GM18858 (cell line): Measurements from ENCODE around the gene ZNF132.
"Not testable (repeated sequence)": the region's sequence is repeated elsewhere in the genome, so short reads cannot be mapped to it uniquely, and the experiment has no call there.

ENCODE experiments used
- ATAC-seq: cut with Tn5 transposase; IDR thresholded peaks from one replicate; pipeline ENCODE4 v1.9.1; 2021; ENCODE audit not compliant: unreplicated experiment

ZNF132 gene

GRCh38 chr19:58408152-58409009 lies 31.6 kb downstream of the ZNF132 start, which contains the start of gene ZNF584:
Gene ZNF584, plus strand, starts transcription at chr19:58408649. Its CDS starts 499 bp downstream, at chr19:58409148.
- peak; percentile 75 for ATAC-seq

DNA sequence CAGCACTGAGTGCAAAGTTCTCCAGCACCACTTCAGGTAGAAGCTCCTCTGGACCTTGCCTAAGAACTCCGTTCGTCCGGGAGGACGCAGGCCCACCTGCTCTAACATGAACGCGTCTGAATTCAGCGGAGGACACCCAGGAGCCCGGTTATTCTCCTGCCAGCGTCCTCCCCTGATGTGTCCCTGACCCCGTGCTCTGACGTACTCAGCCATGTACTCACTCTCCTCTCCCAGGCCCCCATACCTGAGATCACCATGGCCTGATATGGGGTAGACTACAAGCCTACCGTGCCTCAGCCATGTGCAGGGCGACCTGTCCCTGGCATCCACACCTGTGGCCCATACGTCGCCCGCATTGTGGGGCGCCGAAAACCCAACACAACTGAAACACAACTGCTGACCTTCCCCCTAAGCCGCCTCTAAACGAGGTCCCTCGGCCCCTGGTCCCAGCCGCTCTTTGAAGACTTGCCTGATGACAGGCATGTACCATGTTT lies 32.2 kb downstream of the ZNF132 start:
- no peak for ATAC-seq

DNA sequence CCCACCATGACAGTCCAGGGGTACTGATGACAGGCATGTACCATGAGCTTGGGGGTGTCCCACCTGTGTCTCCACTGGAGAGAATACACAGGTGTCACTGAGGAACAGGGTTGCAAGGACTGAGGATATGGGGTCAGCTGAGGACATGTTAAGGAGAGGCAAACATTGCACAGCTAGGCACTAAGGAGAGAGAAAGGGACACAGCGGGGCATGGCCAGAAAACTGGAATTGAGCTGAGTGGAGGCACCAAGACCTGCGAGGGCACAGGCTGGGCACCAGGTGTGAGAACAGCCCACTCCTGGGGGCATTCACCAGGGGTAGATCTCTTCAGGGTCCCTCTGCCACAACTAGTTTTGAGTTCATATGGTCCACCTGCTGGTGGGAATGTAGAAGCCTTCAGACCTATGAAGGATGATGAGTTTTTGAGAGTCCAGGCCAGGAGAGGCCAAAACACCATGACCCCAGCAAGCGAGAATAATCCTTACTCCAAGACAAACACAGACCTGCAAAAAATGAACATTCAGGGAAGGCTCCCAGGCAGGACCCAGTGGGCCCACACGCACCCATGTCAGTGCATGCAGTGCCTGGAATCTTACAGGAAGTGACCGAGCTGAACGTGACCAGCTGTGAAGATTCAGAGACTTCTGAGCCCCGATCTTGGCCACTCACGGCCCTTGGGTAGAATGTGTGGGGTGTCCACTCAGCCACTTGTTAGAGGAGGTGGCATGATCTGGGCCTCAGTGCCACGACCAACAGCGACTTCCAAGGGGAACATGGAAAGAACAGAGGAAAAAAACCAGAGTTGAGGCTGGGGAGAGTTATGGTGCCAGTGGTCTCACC lies 32.9 kb downstream of the ZNF132 start:
- ATAC-seq = no peak

- not testable (repeated sequence) for ATAC-seq
Measured at GRCh38 chr19:58403920-58404478, 36.0 kb downstream of the ZNF132 start.

DNA sequence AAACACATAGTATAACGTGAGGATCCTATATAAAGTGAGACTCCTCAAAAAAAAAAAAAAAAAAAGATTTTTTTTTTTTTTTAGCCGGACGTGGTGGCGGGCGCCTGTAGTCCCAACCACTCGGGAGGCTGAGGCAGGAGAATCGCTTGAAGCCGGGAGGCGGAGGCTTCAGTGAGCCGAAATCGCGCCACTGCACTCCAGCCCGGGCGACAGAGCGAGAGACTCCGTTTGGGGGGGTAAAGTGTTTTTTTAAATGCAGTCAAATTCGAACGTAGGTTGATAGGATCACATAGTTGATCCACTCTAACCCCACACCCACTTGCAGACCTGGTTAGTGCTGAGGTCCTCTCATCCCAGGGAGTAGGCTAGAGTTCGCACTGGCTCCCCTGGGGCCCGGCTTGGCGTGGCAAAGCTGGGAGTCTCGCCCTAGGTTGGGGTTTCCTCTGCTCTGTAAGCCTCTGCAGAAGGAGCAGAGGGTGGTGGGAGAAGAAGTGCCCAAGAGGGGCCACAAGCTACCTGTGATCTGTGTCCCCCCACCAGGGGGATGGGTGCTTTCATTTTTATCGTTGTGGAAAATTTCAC lies 38.0 kb downstream of the ZNF132 start:
- no peak for ATAC-seq

DNA sequence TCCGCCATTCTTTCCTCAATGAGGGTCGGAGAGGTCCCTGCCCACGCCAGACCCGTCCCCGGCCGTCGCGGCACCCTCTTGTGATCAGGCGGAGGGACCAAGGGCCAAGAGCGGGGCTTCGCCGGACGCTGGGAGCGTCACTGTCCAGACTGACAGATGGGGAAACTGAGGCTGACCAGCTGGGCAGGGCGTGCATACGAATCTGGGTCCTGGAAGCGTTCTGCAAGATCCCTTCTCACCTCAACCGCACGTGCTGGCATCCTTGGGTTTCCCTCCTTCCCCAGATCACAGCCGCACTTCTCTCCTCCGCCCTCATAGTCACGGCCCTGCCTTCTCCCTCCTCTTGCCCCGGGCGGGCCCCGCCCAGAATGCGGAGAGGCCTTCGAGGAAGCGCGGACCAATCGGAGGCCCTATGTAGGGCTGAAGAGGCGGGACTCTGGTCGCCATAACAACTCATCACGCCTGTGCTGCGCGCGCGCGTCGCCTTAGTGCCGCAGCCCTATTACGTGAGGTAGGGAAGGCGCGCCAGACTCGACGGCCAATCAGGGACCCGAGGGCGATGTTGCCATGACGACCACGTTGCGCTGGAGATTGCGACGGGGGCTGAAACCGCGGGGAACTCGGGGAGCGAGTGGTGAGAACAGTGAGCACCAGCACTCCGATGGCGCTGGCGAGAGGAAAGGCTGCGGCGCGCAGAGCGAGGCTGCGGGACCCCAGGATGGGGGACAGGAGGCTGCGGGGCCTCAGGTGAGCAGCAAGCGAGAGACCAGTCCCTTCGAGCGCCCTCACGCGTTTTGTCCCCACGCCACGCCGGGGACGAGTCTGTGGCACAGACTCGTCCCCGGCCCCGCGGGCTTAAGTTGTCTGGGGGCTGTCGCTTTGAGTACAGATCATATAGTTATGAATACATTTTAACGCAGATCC lies 38.8 kb downstream of the ZNF132 start:
- peak; percentile 98 for ATAC-seq

- no peak for ATAC-seq
Measured at GRCh38 chr19:58400316-58400915, 39.5 kb downstream of the ZNF132 start.

DNA sequence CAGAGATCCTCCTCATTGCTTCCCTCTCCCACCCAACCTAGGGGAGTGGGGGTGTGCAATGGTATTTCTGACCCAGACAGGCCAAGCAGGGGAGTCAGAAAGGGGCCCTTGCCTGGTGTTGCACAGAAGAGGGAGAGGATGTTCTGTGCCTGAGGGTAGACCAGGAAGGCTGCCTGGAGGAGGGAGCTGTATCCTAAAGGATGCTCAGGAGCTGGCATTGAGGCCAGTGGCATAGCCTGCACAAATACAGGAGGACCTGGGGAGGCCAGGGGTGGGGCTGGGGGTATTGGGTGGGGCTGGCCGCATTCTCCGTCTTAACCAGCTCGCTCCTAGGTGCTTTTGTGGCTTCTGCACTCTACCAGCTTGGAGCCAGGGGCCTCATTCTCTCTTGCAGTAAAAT lies 40.0 kb downstream of the ZNF132 start:
- ATAC-seq = no peak

GRCh38 chr19:58398545-58398944 lies 41.4 kb downstream of the ZNF132 start:
- ATAC-seq = no peak

DNA sequence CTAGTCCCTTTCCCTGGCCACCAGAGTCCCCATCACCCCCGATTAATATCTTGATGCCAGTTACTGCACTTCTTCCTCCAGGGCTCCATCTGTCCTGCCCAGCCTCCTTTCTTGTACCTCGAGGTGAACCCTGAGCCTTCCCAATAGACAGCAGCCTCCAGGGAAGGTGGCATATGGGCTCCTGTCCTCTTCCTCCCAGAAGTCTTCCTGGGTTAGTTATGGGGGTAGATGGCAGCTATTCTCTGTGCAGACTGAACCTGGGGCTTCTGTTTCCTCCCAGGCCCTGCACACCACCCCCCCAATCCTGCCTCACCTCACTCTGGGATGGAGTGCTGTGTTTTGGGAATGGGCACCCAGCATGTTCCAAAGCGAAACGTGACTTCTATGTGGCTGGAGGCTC lies 41.9 kb downstream of the ZNF132 start:
- no peak for ATAC-seq

- ATAC-seq = no peak
Measured at GRCh38 chr19:58397533-58398037, 42.4 kb downstream of the ZNF132 start.

DNA sequence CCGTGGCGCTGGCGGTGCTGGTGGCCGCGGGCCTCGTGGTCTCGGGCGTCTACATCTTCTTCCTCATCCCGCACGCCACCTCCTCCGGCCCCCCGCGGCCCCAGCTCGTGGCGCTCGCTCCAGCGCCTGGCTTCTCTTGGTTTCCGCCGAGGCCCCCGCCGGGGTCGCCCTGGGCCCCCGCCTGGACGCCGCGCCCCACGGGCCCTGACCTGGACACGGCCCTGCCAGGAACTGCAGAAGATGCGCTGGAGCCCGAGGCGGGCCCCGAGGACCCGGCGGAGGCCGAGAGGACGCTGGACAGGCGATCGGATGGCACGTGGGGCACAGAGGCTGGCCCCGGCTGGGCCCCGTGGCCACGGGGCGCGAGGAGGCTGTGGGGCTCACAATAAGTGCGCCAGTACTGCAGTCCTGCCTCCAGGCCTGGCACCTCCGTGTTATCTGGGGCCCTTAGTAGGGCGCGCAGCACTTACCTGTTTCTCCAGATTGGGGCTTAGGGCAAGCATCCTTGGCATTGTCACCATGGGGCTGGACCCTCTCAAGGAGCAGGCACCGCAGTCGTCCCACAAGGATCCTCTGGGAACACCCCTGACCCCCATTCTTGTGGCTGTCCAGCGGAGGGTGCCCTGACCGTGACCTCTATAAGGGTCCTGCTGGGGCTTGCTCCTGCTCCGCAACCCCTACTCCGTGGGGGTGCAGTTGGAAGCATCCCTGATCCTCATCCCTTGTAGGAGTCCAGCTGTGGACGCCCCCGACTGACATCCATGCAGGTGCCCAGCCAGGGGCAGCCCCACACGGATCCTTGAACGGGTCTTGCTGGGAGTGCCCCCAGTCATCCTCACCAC lies 43.0 kb downstream of the ZNF132 start:
- no peak for ATAC-seq

GRCh38 chr19:58395979-58396627 lies 43.9 kb downstream of the ZNF132 start:
- ATAC-seq = no peak

DNA sequence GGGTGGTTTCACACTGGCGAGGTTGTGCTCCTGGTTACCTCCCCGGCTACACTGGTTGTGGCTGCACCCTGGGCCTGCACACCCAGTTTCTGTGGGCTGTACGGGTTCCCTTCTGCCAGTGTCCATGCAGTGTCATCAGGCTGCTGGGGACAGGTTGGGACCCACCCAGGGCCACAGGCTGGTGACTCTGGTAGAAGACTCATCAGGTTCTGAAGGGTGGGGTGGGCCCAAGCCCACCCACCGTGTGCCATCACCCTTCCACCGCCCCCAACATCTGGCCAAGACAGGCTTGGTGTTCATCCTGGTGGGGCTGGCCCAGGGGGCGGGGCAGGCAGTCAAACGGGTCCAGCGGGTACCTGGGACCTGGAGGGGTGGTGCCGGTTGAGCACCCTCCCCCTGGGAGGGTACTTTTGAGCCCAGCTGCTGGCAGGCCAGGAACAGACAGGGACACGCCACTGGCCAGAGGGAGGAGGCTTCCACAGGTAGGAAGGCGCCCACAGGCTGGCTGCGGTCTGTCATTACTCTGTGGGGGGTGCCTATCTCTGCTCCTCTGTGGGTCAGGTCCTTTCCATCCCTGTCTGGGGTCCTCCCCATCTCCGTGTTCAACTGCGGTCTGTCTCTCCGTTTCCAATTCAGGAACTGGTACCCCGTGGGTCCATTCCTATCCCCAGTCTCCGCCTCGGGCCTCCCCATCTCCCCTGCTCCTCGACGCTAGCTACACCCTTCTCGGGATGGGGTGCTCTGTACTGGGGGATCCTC lies 44.6 kb downstream of the ZNF132 start, which contains the start of gene RNF225:
Gene RNF225 (plus strand): TSS at position 437 of the 759 bp plus-strand sequence. CDS start 434 bp downstream, outside the sequence.
- ATAC-seq = no peak

- ATAC-seq = no peak
Measured at GRCh38 chr19:58394821-58395219, 45.1 kb downstream of the ZNF132 start.

- ATAC-seq = no peak
Measured at GRCh38 chr19:58393725-58394033, 46.3 kb downstream of the ZNF132 start.
